ENCODE data around the gene NEDD8. TPM values are rescaled to one million over a fixed set of nuclear protein-coding genes. Genes with fewer than 3 reads are reported as not detected.

NEDD8 gene
- total and polyA plus RNA-seq, 7 donors: 135 to 315 (median 206) TPM

DNA sequence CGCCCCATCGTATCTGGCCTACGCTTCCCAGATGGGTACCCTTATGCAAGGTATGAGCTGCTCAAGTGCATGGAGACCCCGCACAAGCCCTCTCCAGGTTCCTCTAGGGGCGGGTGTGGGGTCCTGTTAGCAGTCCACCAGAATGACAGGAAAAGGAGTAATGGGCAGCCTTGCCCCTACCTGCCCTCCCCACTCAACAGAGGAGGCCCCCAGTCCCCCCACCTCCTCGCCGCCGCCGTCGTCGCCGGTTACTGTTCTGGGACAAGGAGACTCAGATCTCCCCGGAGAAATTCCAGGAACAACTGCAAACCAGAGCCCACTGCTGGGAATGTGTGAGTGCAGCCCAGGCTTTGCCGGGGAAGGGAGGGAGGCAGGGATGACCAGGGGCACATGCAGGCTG lies 54.3 kb downstream of the NEDD8 start:
- Histone ChIP-seq H3K36me3 (ENCODE audit: insufficient read depth in 1 of 2, low read depth in 1 of 2) (peaks cover 0 to 65% of the 10 kb centered on the region in 2 donors), H3K9me3 (no peaks in the 10 kb centered on the region), H3K4me3 (no peak overlapping the region), H3K27me3 (ENCODE audit: insufficient read depth in 3 of 3, low read length in 2 of 3) (peaks cover 0 to under 1% (median 0%) of the 10 kb centered on the region in 3 donors), H3K4me1 (peaks cover 20% of the 10 kb centered on the region), H3K27ac (no peak overlapping the region)
- 84 to 89% (median 84%) methylated on average over 14 of the region's 14 CpGs for WGBS, 3 donors
- intact Hi-C loops (cut with DNase I): no loop called here
- DNase-seq (peak in 1 of 2 donors; percentile 36), ATAC-seq (no peak)
- TF ChIP-seq, protein P1, sequence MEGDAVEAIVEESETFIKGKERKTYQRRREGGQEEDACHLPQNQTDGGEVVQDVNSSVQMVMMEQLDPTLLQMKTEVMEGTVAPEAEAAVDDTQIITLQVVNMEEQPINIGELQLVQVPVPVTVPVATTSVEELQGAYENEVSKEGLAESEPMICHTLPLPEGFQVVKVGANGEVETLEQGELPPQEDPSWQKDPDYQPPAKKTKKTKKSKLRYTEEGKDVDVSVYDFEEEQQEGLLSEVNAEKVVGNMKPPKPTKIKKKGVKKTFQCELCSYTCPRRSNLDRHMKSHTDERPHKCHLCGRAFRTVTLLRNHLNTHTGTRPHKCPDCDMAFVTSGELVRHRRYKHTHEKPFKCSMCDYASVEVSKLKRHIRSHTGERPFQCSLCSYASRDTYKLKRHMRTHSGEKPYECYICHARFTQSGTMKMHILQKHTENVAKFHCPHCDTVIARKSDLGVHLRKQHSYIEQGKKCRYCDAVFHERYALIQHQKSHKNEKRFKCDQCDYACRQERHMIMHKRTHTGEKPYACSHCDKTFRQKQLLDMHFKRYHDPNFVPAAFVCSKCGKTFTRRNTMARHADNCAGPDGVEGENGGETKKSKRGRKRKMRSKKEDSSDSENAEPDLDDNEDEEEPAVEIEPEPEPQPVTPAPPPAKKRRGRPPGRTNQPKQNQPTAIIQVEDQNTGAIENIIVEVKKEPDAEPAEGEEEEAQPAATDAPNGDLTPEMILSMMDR (IDR thresholded peaks at IDR 0.05): no peak

DNA sequence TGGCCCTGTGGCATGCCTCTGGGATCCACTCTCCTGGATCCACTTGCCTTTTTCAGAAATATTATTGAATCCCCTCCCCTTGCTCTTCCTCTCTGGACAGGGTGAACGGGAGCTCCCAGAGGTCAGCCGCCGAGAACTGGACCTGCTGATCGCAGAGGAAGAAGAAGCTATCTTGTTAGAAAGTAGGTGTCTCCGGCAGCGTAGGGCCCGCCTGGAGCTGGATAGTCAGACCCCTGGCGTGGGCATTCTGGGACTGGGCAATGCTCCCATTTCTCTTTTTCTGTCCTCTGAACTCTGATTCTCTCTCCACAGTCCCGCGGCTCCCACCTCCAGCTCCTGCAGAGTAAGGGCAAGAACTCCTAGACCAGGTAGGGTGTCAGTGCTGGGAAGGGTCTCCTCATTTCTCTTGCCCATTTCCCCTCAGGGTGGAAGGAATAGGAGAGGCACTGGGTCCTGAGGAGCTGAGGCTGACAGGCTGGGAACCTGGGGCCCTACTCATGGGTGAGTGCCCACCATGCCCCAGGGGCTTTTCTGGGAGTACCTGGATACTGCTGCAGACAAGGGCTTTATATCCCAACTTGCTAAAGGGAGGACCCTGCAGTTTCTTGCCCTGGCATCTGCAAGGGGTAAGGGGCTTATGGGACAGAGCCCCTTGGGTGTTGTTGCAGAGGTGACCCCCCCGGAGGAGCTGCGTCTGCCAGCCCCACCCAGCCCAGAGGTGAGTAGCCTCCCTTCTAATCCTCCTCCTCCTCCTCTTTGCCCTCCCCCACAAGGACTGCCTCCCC lies 54.9 kb downstream of the NEDD8 start:
- DNase-seq (peak in 1 of 2 donors; percentile 32), ATAC-seq (no peak)
- no peaks in the 10 kb centered on the region for H3K9me3 ChIP-seq
- peaks cover 0 to 58% of the 10 kb centered on the region in 2 donors for H3K36me3 ChIP-seq (ENCODE audit: insufficient read depth in 1 of 2, low read depth in 1 of 2)
- no peak overlapping the region for H3K4me3 ChIP-seq
- WGBS, 3 donors: 86 to 90% (median 88%) methylated on average over 12 of the region's 12 CpGs
- intact Hi-C loops (cut with DNase I): no loop called here
- peaks cover 21% of the 10 kb centered on the region for H3K4me1 ChIP-seq
- TF ChIP-seq, protein P1 (IDR thresholded peaks at IDR 0.05): no peak
- peaks cover 0 to 7% (median 0%) of the 10 kb centered on the region in 3 donors for H3K27me3 ChIP-seq (ENCODE audit: insufficient read depth in 3 of 3, low read length in 2 of 3)
- H3K27ac ChIP-seq: no peak overlapping the region

DNA sequence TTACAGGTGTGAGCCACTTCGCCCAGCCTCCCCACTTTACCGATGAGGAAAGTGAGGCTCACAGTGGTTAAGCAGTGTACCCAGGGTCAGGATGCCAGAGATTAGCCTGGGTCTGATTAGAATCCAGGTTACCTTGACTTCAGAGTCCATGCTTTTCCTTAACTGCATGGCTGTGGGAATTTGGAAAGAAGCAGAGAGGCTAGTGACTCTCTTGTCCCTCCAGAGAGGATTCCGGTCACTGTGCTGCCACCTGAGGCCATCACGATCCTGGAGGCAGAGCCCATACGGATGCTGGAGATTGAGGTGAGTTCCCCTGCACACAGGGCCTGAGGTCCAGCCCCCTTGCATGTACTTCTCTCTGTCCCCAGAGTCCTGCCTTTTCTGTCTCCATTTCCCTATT lies 55.6 kb downstream of the NEDD8 start:
- ATAC-seq (no peak), DNase-seq (peak in 1 of 2 donors; percentile 16)
- Histone ChIP-seq H3K9me3 (no peaks in the 10 kb centered on the region), H3K36me3 (ENCODE audit: insufficient read depth in 1 of 2, low read depth in 1 of 2) (peaks cover 0 to 52% of the 10 kb centered on the region in 2 donors), H3K27ac (no peak overlapping the region), H3K4me1 (peaks cover 27% of the 10 kb centered on the region), H3K4me3 (no peak overlapping the region), H3K27me3 (ENCODE audit: insufficient read depth in 3 of 3, low read length in 2 of 3) (peaks cover 0 to 14% (median 0%) of the 10 kb centered on the region in 3 donors)
- intact Hi-C loops (cut with DNase I): no loop called here
- TF ChIP-seq, protein P1 (IDR thresholded peaks at IDR 0.05): no peak
- 86 to 94% (median 90%) methylated on average over 5 of the region's 5 CpGs for WGBS, 3 donors

DNA sequence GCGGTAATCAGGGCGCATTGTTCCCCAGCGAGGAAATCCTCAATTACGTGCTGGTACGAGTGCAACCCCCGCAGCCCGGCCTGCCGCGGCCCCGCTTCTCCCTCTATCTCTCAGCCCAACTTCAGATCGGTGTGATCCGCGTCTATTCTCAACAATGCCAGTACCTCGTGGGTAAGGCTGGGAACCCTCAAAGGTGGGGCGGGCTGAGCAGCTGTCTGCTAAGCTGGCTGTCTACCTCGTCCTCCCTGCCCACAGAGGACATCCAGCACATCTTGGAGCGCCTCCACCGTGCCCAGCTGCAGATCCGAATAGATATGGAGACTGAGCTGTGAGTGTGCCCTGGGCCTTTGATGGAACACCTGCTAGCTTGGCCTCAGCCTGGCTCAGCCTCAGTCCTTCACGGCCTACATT lies 59.3 kb downstream of the NEDD8 start:
- peak in 1 of 2 donors; percentile 47 for DNase-seq
- H3K4me3 ChIP-seq: no peak overlapping the region
- 41 to 47% (median 44%) methylated on average over 20 of the region's 20 CpGs for WGBS, 3 donors
- peaks cover 0 to 36% (median 0%) of the 10 kb centered on the region in 3 donors for H3K27me3 ChIP-seq (ENCODE audit: insufficient read depth in 3 of 3, low read length in 2 of 3)
- ATAC-seq: peak; percentile 9 to 50 (median 34)
- intact Hi-C loops (cut with DNase I): no loop called here
- no peak overlapping the region for H3K27ac ChIP-seq
- H3K36me3 ChIP-seq (ENCODE audit: insufficient read depth in 1 of 2, low read depth in 1 of 2): peaks cover 0 to 16% of the 10 kb centered on the region in 2 donors
- H3K4me1 ChIP-seq: peaks cover 11% of the 10 kb centered on the region
- TF ChIP-seq, protein P1 (IDR thresholded peaks at IDR 0.05): no peak
- H3K9me3 ChIP-seq: no peaks in the 10 kb centered on the region
